ENCODE measurements around the gene MTHFD1L.

GRCh38 chr6:151092591-151092990 lies 227.1 kb downstream of the MTHFD1L start:
- TF ChIP-seq KDM1A (IDR thresholded peaks at IDR 0.05): no peak
- TF ChIP-seq, protein P1, sequence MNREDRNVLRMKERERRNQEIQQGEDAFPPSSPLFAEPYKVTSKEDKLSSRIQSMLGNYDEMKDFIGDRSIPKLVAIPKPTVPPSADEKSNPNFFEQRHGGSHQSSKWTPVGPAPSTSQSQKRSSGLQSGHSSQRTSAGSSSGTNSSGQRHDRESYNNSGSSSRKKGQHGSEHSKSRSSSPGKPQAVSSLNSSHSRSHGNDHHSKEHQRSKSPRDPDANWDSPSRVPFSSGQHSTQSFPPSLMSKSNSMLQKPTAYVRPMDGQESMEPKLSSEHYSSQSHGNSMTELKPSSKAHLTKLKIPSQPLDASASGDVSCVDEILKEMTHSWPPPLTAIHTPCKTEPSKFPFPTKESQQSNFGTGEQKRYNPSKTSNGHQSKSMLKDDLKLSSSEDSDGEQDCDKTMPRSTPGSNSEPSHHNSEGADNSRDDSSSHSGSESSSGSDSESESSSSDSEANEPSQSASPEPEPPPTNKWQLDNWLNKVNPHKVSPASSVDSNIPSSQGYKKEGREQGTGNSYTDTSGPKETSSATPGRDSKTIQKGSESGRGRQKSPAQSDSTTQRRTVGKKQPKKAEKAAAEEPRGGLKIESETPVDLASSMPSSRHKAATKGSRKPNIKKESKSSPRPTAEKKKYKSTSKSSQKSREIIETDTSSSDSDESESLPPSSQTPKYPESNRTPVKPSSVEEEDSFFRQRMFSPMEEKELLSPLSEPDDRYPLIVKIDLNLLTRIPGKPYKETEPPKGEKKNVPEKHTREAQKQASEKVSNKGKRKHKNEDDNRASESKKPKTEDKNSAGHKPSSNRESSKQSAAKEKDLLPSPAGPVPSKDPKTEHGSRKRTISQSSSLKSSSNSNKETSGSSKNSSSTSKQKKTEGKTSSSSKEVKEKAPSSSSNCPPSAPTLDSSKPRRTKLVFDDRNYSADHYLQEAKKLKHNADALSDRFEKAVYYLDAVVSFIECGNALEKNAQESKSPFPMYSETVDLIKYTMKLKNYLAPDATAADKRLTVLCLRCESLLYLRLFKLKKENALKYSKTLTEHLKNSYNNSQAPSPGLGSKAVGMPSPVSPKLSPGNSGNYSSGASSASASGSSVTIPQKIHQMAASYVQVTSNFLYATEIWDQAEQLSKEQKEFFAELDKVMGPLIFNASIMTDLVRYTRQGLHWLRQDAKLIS (CRISPR knock-in tag; IDR thresholded peaks at IDR 0.05): no peak
- no peak for TF ChIP-seq PML (IDR thresholded peaks at IDR 0.05; ENCODE audit: low read length)
- TF ChIP-seq BCLAF1 (IDR thresholded peaks at IDR 0.05; ENCODE audit: borderline replicate concordance in 1 of 2, control insufficient read depth in 1 of 2, low read depth in 2 of 2, low read length in 1 of 2): no peak
- no peak for TF ChIP-seq NBN (IDR thresholded peaks at IDR 0.05; ENCODE audit: low read depth)
- no peak for TF ChIP-seq ZNF232 (CRISPR knock-in tag; IDR thresholded peaks at IDR 0.05)
- TF ChIP-seq NELFE (IDR thresholded peaks at IDR 0.05; ENCODE audit: insufficient read depth, insufficient read length): no peak
- TF ChIP-seq, protein P2, sequence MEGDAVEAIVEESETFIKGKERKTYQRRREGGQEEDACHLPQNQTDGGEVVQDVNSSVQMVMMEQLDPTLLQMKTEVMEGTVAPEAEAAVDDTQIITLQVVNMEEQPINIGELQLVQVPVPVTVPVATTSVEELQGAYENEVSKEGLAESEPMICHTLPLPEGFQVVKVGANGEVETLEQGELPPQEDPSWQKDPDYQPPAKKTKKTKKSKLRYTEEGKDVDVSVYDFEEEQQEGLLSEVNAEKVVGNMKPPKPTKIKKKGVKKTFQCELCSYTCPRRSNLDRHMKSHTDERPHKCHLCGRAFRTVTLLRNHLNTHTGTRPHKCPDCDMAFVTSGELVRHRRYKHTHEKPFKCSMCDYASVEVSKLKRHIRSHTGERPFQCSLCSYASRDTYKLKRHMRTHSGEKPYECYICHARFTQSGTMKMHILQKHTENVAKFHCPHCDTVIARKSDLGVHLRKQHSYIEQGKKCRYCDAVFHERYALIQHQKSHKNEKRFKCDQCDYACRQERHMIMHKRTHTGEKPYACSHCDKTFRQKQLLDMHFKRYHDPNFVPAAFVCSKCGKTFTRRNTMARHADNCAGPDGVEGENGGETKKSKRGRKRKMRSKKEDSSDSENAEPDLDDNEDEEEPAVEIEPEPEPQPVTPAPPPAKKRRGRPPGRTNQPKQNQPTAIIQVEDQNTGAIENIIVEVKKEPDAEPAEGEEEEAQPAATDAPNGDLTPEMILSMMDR (IDR thresholded peaks at IDR 0.05 in 2 of 3, conservative IDR thresholded peaks at IDR 0.05 in 1 of 3; ENCODE audit: insufficient read depth in 2 of 3, low read depth in 1 of 3, low read length in 3 of 3): no peak
- no peak for TF ChIP-seq ZKSCAN3 (CRISPR knock-in tag; IDR thresholded peaks at IDR 0.05)
- TF ChIP-seq JUNB (CRISPR knock-in tag; conservative IDR thresholded peaks at IDR 0.05): no peak
- TF ChIP-seq MAFK (IDR thresholded peaks at IDR 0.05; ENCODE audit: low read length): no peak
- no peak for TF ChIP-seq ESRRA (IDR thresholded peaks at IDR 0.05; ENCODE audit: borderline replicate concordance, low read depth)
- no peak for TF ChIP-seq TCF7L2 (IDR thresholded peaks at IDR 0.05; ENCODE audit: low read depth, low read length)
- TF ChIP-seq ZNF324 (CRISPR knock-in tag; IDR thresholded peaks at IDR 0.05): no peak

All from K562 (cell line).